ENCODE results near the gene SCRN3. TPM values are rescaled to one million over a fixed set of nuclear protein-coding genes. Genes with fewer than 3 reads are reported as not detected.
A peak's percentile ranks its signal among the peaks of the same experiment; 100 is the strongest.

The SCRN3 gene
- total and polyA plus RNA-seq, 2 of the 4 experiments (the other 2 are of a cell fraction), result 9.9 to 11.4 TPM

DNA sequence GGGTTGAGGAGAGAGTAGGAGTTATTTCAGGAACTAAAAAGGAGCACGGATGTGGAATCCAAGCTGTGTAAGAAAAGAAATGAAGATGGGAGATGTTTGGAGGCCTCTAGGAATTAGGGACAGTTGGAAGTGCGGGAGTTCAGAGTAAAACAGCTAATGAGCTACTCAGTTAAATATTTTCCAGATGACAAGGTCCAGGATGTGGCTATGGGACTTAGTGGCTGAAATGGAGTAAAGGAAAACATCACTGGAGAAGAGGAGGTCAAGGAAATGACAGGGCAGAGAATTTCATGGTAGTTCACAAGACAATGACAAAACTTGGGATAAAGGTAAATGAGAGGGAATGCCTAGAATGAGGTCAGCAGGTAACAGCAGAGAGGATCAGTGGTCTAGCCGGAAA lies 78.3 kb downstream of the SCRN3 start:
- BruUV-seq (replicated peaks), result no TSS peak
- no peak overlapping the region for H3K4me3 ChIP-seq (ENCODE audit: insufficient read depth, low read depth, low read length)
- peak overlapping the region; percentile 35; the same call in 1 of the 2 replicates for H3K23ac ChIP-seq (ENCODE audit: low read depth, low read length)
- CTCF ChIA-PET, result interaction anchor here (0.9 to 1.9 kb wide), 2 partner anchors 11 to 73 kb away, joined by 3 to 5 read pairs; no protein-coding TSS in a partner anchor
- H4K91ac ChIP-seq (ENCODE audit: insufficient read depth, low read depth, low read length), result no peak overlapping the region
- no peaks in the 10 kb centered on the region for H3K27me3 ChIP-seq (ENCODE audit: control insufficient read depth, insufficient read depth, low read length)
- no peak overlapping the region; the same call in 1 of the 2 replicates for H3K18ac ChIP-seq (ENCODE audit: low read depth, low read length)
- no peak overlapping the region for H3K14ac ChIP-seq (replicated peaks; ENCODE audit: low read depth, low read length)
- no peaks in the 10 kb centered on the region for H4K20me1 ChIP-seq (ENCODE audit: insufficient read depth, low read length)
- H3K9me3 ChIP-seq (ENCODE audit: control insufficient read depth, insufficient read depth, low read length), result no peaks in the 10 kb centered on the region
- H3K9ac ChIP-seq (ENCODE audit: low read depth, low read length), result no peak overlapping the region
- H2AK5ac ChIP-seq (ENCODE audit: low read depth, low read length), result no peak overlapping the region
- POLR2A ChIA-PET (ENCODE audit: unreplicated experiment), result no interaction called here
- H3K4ac ChIP-seq (ENCODE audit: low read depth, low read length), result no peak overlapping the region
- H2AFZ ChIP-seq (replicated peaks; ENCODE audit: low read length, poor library complexity), result no peak overlapping the region
- no peak overlapping the region for H3K27ac ChIP-seq (ENCODE audit: insufficient read depth, low read length)
- H2AK9ac ChIP-seq (replicated peaks; ENCODE audit: low read depth, low read length, poor library complexity), result no peak overlapping the region
- H3K4me2 ChIP-seq (ENCODE audit: low read depth, low read length), result no peak overlapping the region
- peak overlapping the region; percentile 22; the same call in 1 of the 2 replicates for H2BK120ac ChIP-seq (ENCODE audit: low read depth, low read length)
- no peak overlapping the region for H2BK15ac ChIP-seq (ENCODE audit: low read depth, low read length)
- DNase-seq (no peak), ATAC-seq (ENCODE audit: low read depth) (no peak)
- peaks cover 4% of the 10 kb centered on the region; the same call in 1 of the 2 replicates for H3K9me1 ChIP-seq (ENCODE audit: insufficient read depth, low read length)
- peaks cover 3% of the 10 kb centered on the region; the same call in 1 of the 2 replicates for H3K4me1 ChIP-seq (ENCODE audit: control insufficient read depth, insufficient read depth, low read length)
- WGBS, 2 experiments (ENCODE audit: extremely low coverage in 2 of 2, insufficient read length in 1 of 2), result 95% methylated on average over 3 of the region's 3 CpGs; no CpG with 5 or more reads in 1 of the 2 experiments
- intact Hi-C loops (cut with micrococcal nuclease), result no loop called here
- H2BK5ac ChIP-seq (ENCODE audit: low read depth, low read length, poor library complexity, severe bottlenecking), result no peak overlapping the region
- in situ Hi-C loops (cut with MboI; ENCODE audit: low sequenced_read_pairs), result loop anchor here (25.0 kb wide), 1 partner anchor 514 kb away; no protein-coding TSS in a partner anchor
- no peak overlapping the region for H3K56ac ChIP-seq (ENCODE audit: extremely low read depth, insufficient read depth, low read length)
- TF ChIP-seq, protein P1, sequence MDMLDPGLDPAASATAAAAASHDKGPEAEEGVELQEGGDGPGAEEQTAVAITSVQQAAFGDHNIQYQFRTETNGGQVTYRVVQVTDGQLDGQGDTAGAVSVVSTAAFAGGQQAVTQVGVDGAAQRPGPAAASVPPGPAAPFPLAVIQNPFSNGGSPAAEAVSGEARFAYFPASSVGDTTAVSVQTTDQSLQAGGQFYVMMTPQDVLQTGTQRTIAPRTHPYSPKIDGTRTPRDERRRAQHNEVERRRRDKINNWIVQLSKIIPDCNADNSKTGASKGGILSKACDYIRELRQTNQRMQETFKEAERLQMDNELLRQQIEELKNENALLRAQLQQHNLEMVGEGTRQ (IDR thresholded peaks at IDR 0.05; ENCODE audit: low read depth, low read length), result no peak
- TF ChIP-seq CEBPB (IDR thresholded peaks at IDR 0.05; ENCODE audit: low read depth, low read length), result no peak
- TF ChIP-seq, protein P2, sequence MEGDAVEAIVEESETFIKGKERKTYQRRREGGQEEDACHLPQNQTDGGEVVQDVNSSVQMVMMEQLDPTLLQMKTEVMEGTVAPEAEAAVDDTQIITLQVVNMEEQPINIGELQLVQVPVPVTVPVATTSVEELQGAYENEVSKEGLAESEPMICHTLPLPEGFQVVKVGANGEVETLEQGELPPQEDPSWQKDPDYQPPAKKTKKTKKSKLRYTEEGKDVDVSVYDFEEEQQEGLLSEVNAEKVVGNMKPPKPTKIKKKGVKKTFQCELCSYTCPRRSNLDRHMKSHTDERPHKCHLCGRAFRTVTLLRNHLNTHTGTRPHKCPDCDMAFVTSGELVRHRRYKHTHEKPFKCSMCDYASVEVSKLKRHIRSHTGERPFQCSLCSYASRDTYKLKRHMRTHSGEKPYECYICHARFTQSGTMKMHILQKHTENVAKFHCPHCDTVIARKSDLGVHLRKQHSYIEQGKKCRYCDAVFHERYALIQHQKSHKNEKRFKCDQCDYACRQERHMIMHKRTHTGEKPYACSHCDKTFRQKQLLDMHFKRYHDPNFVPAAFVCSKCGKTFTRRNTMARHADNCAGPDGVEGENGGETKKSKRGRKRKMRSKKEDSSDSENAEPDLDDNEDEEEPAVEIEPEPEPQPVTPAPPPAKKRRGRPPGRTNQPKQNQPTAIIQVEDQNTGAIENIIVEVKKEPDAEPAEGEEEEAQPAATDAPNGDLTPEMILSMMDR (conservative IDR thresholded peaks at IDR 0.05; ENCODE audit: low read depth, low read length), result no peak
- TF ChIP-seq SMC3 (IDR thresholded peaks at IDR 0.05; ENCODE audit: low read depth, low read length), result no peak
- no peak for TF ChIP-seq POLR2A (IDR thresholded peaks at IDR 0.05; ENCODE audit: low read depth, low read length)
- TF ChIP-seq BHLHE40 (IDR thresholded peaks at IDR 0.05; ENCODE audit: low read depth, low read length), result no peak
- no peak for TF ChIP-seq RFX5 (IDR thresholded peaks at IDR 0.05; ENCODE audit: low read depth, low read length)
- no peak for TF ChIP-seq MAFK (IDR thresholded peaks at IDR 0.05; ENCODE audit: low read depth, low read length)
- TF ChIP-seq CHD1 (IDR thresholded peaks at IDR 0.05; ENCODE audit: low read depth, low read length), result no peak
- TF ChIP-seq, protein P3, sequence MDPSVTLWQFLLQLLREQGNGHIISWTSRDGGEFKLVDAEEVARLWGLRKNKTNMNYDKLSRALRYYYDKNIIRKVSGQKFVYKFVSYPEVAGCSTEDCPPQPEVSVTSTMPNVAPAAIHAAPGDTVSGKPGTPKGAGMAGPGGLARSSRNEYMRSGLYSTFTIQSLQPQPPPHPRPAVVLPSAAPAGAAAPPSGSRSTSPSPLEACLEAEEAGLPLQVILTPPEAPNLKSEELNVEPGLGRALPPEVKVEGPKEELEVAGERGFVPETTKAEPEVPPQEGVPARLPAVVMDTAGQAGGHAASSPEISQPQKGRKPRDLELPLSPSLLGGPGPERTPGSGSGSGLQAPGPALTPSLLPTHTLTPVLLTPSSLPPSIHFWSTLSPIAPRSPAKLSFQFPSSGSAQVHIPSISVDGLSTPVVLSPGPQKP (IDR thresholded peaks at IDR 0.05; ENCODE audit: borderline replicate concordance, low read depth, low read length), result no peak
- TF ChIP-seq FOS (IDR thresholded peaks at IDR 0.05; ENCODE audit: low read depth, low read length), result no peak
- TF ChIP-seq NFE2L2 (IDR thresholded peaks at IDR 0.05; ENCODE audit: low read depth, low read length), result no peak
- no peak for TF ChIP-seq RAD21 (IDR thresholded peaks at IDR 0.05; ENCODE audit: low read length)
- no peak for TF ChIP-seq MXI1 (IDR thresholded peaks at IDR 0.05; ENCODE audit: borderline replicate concordance, low read depth, low read length)
- TF ChIP-seq MAZ (IDR thresholded peaks at IDR 0.05; ENCODE audit: borderline replicate concordance, low read depth, low read length), result no peak
- TF ChIP-seq RCOR1 (IDR thresholded peaks at IDR 0.05; ENCODE audit: insufficient replicate concordance, low read length), result no peak
- no peak overlapping the region for H2BK20ac ChIP-seq (ENCODE audit: low read depth, low read length)
- H3K79me1 ChIP-seq (ENCODE audit: low read depth in 1 of 2, low read length in 2 of 2), result no peaks in the 10 kb centered on the region
- H3K36me3 ChIP-seq (ENCODE audit: control insufficient read depth, insufficient read depth, low read length), result no peaks in the 10 kb centered on the region
- no peak overlapping the region for H4K5ac ChIP-seq (ENCODE audit: low read depth, low read length)
- dilution Hi-C loops (cut with HindIII; ENCODE audit: low sequenced_read_pairs, unreplicated experiment), result no loop called here
- H4K8ac ChIP-seq (ENCODE audit: low read depth in 2 of 2, low read length in 2 of 2), result no peak overlapping the region

Measured in IMR-90 (cell line).